Endothelial cell of hepatic sinusoid (primary cell): ENCODE measurements around the gene RAB22A.
"Not testable (repeated sequence)": the region's sequence is repeated elsewhere in the genome, so short reads cannot be mapped to it uniquely, and the experiment has no call there.

Experiments used
- in situ Hi-C: cut with HindIII; loops from 2 replicates; pipeline ENCODE4 v1.10.0; 2017; ENCODE audit warnings: low sequenced_read_pairs

The RAB22A gene

DNA sequence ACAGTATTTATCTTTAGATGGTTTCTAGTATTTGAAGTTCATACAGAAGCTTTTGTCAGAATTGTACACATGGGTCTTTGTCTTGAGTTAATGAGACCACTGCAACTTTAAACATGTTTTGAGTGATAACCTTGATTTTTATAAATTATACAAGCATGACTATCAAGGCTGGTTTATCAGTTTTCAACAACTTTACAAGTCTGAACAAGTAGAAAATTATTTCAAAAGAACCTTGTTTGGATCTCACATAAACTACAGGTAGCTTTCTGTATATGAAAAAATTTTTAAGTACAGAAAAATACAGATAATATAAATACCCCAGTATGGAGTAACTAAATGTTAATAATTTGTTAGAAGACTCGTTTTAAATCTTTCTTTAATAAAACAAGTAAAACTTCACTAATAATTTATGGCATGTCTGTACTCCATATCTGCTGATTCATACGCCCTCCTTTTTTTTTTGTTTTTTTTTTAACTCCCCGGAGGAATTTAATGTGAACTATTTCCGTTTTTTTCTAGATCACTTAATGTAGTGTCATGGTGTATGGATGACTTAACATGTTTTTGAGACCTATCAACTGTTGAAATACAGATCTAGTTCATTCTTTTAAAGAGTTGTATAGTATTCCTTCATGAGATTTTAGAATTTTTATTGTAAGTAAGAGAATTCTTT is 97.8 kb downstream of the RAB22A start:
- in situ Hi-C loops, result no loop called here

DNA sequence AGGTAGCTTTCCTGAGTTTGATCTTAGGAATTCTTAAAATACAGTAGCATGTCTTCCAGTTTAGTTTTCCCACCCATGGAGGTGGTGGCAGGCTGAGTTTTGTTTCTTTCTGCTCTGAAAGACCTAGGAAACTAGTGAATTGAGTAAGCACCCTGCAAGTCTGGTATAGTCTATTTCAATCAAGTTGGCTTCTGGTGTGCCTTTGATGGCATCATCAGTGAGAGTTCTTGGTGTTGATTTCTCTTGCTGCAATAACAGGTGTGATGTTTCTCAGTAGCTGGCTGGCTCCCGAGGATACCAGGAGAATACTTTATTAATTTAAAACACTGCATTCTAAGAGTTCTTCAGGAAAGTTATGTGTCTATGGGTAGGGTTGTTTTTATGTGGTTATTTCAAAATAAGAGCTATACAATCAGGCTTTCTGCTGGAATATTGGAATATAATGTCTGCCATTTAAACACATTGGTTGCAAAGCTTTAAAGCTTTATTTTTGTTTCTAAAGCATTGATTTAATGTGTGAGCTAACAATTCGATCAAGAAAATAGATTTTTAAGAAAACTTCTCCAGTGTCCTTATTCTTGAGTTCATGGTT is 98.5 kb downstream of the RAB22A start:
- in situ Hi-C loops, result no loop called here

DNA sequence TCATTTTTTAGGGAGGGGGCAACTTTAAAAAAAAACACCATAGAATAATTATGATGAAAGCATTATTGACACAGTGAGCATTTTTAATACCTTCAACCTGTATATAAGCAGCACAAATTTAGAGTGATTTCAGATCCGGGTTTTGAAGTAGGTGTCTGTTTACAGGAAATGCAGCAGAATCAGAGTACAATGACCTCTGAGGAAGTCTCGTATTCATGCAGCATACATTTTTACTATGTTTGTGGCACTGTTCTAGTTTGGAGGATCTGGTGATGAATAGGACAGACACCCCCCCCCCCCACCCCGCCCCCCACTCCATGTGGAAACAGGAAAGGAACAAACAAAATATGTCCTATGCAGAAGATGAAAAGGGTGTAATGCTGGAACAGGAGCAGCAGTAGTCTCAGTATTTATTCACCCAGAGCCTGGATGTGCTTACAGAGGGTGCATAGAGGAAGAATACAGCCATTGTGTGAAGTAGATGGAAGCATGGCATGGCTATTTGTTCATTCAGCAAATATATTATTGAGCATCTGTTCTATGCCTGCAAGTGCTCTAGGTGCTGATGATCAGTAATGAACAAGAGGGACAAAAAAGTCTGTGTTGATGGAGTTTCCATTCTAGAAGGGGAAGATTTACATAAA is 99.2 kb downstream of the RAB22A start:
- in situ Hi-C loops, result no loop called here

DNA sequence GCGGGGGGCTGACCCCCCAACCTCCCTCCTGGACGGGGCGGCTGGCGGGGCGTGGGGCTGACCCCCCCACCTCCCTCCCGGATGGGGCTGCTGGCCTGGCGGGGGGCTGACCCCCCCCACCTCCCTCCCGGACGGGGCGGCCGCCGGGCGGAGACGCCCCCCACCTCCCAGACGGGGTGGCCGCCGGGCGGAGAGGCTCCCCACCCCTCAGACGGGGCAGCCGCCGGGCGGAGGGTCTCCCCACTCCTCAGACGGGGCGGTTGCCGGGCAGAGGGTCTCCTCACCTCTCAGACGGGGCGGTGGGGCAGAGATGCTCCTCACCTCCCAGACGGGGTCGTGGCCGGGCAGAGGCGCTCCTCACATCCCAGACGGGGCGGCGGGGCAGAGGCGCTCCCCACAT is 104.7 kb downstream of the RAB22A start:
- in situ Hi-C loops, result not testable (repeated sequence)

DNA sequence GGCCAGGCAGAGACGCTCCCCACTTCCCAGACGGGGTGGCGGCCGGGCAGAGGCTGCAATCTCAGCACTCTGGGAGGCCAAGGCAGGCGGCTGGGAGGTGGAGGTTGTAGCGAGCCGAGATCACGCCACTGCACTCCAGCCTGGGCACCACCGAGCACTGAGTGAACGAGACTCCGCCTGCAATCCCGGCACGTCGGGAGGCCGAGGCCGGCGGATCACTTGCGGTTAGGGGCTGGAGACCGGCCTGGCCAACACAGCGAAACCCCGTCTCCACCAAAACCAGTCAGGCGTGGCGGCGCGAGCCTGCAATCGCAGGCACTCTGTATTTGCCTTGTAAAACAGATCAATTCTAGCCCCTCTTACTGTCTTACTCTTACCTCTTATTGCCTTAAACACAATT is 105.3 kb downstream of the RAB22A start:
- in situ Hi-C loops, result loop anchor here (5.0 kb wide), 1 partner anchor 47 kb away; no protein-coding TSS in a partner anchor

DNA sequence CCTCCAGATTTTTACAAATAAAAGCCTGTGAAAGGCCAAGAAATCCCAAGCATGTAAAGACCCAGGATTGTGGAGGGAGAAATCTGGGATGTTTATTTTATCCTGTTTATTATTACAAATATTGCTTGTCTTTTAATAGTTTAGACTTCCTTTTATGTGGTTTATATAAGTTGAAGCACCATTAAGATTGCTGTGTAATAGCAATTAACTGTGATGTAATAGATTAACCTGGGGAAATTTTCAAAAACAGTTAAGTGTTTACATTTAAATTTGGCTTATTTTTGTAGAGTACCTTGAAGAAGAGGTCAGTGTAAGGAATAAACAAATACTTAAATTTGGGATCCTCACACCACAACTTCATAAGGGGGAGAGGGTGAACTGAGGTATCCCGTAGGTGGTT is 106.5 kb downstream of the RAB22A start:
- in situ Hi-C loops, result loop anchor here (5.0 kb wide), 1 partner anchor 49 kb away; no protein-coding TSS in a partner anchor

DNA sequence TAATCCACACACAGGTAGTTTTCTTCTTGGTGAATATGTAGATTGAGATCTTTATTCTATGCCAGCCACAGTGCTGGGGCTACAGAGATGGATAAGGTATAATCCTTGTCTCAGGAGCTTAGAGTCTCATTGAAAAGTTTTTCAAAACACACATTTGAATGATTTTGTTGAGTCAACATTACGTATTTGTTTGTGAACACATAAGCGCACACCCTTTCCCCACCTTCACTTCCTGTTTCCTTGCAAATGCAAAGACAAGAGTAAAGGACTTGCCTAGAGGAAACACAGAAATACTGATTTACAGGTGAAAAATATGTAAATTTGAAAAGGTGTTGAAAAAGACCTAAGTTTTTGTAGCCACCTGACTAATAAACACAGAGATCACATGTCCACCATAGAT is 107.3 kb downstream of the RAB22A start:
- in situ Hi-C loops, result loop anchor here (5.0 kb wide), 1 partner anchor 50 kb away; no protein-coding TSS in a partner anchor
